GM13977 (cell line): ENCODE measurements around the gene PSMC2.
"Not testable (repeated sequence)": the region's sequence is repeated elsewhere in the genome, so short reads cannot be mapped to it uniquely, and the experiment has no call there.

Experiments used
- DNase-seq: peaks from one replicate; pipeline ENCODE4 v3.0.0; 2012; ENCODE audit warnings: low spot score
- in situ Hi-C: fragments of 300-500 bp; cut with MboI; formaldehyde crosslinking; loops from one replicate; pipeline ENCODE4 v1.12.0; 2022; ENCODE audit warnings: low sequenced_read_pairs, low pct_unique_long_range_greater_than_20kb, mixed read lengths, inconsistent platforms; ENCODE audit not compliant: unreplicated experiment
- TF ChIP-seq, protein P1 (sequence below): IDR thresholded peaks from 2 replicates; pipeline ENCODE4 v1.5.1; 2012; ENCODE audit warnings: mild to moderate bottlenecking, control low read depth; ENCODE audit not compliant: insufficient read depth; ENCODE audit errors: extremely low read depth, missing control alignments

Gene PSMC2

DNA sequence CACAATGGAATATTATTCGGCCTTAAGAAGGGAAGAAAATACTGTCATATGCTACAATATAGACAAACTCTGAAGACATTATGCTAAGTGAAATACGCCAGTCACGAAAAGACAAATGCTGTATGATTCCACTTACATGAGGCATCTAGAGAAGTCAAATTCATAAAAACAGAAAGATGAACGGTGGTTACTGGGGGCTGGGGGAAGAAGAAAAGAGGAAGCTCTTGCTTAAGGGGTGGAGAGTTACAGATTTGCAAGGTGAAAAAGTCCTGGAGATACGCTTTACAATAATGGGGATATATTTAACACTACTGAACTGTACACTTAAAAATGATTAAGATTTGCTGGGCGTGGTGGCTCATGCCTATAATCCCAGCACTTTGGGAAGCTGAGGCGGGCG, 49.0 kb downstream of the PSMC2 start:
- TF ChIP-seq, protein P1, sequence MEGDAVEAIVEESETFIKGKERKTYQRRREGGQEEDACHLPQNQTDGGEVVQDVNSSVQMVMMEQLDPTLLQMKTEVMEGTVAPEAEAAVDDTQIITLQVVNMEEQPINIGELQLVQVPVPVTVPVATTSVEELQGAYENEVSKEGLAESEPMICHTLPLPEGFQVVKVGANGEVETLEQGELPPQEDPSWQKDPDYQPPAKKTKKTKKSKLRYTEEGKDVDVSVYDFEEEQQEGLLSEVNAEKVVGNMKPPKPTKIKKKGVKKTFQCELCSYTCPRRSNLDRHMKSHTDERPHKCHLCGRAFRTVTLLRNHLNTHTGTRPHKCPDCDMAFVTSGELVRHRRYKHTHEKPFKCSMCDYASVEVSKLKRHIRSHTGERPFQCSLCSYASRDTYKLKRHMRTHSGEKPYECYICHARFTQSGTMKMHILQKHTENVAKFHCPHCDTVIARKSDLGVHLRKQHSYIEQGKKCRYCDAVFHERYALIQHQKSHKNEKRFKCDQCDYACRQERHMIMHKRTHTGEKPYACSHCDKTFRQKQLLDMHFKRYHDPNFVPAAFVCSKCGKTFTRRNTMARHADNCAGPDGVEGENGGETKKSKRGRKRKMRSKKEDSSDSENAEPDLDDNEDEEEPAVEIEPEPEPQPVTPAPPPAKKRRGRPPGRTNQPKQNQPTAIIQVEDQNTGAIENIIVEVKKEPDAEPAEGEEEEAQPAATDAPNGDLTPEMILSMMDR, result no peak
- no peak for DNase-seq
- in situ Hi-C loops, result no loop called here

DNA sequence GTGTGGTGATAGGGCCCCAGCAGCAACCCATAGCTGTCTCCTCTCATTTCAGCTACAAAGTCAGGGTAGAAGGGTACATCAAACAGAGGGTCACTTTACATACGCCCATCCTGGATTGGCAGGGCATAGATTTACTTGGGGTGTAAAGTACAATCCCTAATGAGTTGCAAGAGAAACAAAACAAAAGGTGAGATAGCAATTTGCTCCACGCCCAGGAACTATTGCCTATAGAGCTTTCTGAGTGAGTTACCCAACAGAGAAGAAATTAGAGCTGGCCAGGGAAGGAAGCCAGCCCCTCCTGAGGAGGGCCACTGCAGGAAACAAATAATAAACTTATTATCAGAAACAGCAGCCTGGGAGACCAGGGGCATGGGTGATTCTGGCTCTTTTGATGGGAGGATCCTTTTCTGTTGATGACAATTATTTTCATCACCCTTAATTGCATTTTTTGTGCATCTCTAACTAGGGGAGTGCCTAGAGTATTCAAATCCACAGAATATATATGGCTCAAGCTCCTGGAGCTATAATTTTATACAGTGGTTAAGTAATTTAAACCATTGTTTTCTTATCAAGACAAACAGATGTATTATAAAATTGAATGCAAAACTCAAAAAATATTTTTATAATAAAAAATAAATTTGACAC, 51.2 kb downstream of the PSMC2 start:
- no peak for DNase-seq
- in situ Hi-C loops, result no loop called here
- TF ChIP-seq, protein P1, result no peak

DNA sequence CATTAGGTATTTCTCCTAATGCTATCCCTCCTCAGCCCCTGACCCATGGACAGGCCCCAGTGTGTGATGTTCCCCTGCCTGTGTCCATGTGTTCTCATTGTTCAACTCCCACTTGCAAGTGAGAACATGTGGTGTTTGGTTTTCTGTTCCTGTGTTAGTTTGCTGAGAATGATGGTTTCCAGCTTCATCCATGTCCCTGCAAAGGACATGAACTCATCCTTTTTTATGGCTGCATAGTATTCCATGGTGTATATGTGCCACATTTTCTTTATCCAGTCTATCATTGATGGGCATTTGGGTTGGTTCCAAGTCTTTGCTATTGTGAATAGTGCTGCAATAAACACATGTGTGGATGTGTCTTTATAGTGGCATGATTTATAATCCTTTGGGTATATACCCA, 52.2 kb downstream of the PSMC2 start:
- in situ Hi-C loops, DNase-seq: not testable (repeated sequence)

DNA sequence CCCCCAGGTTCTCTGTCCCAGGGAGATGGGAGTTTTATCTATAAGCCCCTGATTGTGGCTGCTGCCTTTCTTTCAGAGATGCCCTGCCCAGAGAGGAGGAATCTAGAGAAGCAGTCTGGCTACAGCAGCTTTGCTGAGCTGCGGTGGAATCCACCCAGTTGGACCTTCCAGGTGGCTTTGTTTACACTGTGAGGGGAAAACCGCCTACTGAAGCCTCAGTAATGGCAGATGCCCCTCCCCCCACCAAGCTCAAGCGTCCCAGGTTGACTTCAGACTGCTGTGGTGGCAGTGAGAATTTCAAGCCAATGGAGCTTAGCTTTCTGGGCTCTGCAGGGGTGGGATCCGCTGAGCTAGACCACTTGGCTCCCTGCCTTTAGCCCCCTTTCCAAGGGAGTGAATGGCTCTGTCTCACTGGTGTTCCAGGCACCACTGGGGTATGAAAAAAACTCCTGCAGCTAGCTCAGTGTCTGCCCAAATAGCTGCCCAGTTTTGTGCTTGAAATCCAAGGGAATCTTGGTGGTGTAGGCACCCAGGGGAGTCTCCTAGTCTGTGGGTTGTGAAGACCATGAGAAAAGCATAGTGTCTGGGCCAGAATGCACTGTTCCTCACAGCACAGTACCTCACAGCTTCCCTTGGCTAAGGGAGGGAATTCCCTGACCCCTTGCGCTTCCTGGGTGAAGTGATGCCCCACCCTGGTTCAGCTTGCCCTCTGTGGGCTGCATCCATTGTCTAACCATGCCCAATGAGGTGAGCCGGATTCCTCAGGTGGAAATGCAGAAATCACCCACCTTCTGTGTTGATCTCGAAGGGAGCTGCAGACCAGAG, 58.6 kb downstream of the PSMC2 start:
- in situ Hi-C loops, DNase-seq: not testable (repeated sequence)

DNA sequence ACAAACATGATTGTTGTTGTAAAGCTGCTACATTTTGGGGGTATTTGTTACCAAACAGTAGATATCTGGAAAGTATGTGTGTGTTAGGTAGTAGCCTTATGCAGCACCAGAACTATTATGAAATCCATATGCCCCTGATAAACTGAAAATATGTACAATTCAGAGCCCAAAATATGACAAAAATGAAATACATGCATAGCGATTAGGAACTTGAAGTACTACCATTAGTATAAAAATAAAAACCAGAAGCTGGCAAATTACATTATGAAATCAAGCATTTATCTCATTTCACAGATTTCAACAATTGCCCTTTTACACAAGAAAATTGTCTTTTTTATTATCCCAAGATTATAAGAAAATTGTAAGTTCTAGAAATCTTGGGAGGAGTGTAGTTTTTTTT, 64.7 kb downstream of the PSMC2 start:
- TF ChIP-seq, protein P1, result no peak
- in situ Hi-C loops, result no loop called here
- no peak for DNase-seq

DNA sequence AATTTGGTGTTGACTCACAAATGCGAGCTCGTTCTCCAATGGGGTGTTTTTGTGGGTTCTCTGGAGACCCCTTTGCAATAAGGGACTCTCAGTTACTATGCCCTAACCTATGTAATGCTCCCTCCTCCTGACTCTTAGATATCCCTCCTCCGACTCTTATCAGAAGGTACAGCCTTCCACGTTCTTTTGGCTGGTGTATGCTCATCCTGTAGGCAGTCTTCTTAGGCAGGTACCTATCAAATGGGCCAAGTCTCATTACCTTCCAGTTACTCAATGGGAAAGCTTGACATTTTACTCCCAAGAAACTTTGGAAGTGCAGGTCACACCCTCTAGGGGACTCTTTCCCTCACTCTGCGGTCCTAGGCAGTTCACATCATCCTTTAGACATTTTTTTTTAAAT, 66.0 kb downstream of the PSMC2 start:
- TF ChIP-seq, protein P1, result no peak
- no peak for DNase-seq
- in situ Hi-C loops, result no loop called here

DNA sequence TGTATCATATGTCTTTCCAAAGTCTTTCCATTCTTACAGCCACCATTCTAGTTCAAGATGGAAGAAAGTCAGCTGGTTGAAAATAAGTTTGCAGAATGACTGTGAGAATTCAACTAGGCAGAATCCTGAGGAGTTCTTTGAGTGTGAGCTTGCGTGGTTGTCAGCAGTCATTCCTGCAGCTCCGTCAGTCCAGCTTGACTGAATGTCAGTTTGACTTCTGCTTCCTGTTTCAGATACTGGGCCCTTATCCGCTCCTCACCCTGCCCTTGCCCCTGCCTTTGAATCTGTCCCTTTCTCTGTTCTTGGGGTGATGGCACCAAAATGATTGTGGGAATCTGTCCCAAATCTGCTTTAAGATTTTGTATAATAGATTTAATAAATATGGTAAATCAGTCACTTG, 70.8 kb downstream of the PSMC2 start:
- DNase-seq, result no peak
- in situ Hi-C loops, result no loop called here
- TF ChIP-seq, protein P1, result no peak
